ENCODE measurements around the gene FBXW11.

FBXW11 gene

GRCh38 chr5:172006321-172007174 lies at the start of gene FBXW11:
TSS of gene FBXW11 (minus strand) at chr5:172006638. CDS start at chr5:172006502, 136 bp downstream.
- H3K9me3 ChIP-seq (ENCODE audit: control insufficient read depth in 2 of 2, low read length in 2 of 2) = no peaks in the 10 kb centered on the region
- H3K9ac ChIP-seq (ENCODE audit: low read length in 2 of 2) = peak within 1 kb of the TSS; percentile 88 to 99
- peak within 1 kb of the TSS; percentile 97 for H3K27ac ChIP-seq (ENCODE audit: low read length)
- H3K36me3 ChIP-seq (ENCODE audit: control insufficient read depth in 2 of 2, insufficient read depth in 2 of 2, low read length in 2 of 2) = no peaks in the 10 kb centered on the region
- peak within 1 kb of the TSS; percentile 90 to 99 for H3K4me3 ChIP-seq (ENCODE audit: low read length in 2 of 2)
- peaks cover 25% of the 10 kb centered on the region for H3K4me1 ChIP-seq (ENCODE audit: control insufficient read depth, insufficient read depth, low read length)
- no peaks in the 10 kb centered on the region for H3K27me3 ChIP-seq (ENCODE audit: control insufficient read depth in 1 of 2, insufficient read depth in 2 of 2, low read length in 2 of 2)

- Histone ChIP-seq H3K27me3 (ENCODE audit: control insufficient read depth in 1 of 2, insufficient read depth in 2 of 2, low read length in 2 of 2) (no peaks in the 10 kb centered on the region), H3K9ac (ENCODE audit: low read length in 2 of 2) (no peak overlapping the region), H3K4me1 (ENCODE audit: control insufficient read depth, insufficient read depth, low read length) (peaks cover 15% of the 10 kb centered on the region), H3K27ac (ENCODE audit: low read length) (no peak overlapping the region), H3K36me3 (ENCODE audit: control insufficient read depth in 2 of 2, insufficient read depth in 2 of 2, low read length in 2 of 2) (peaks cover 4 to 10% of the 10 kb centered on the region in 2 donors), H3K4me3 (ENCODE audit: low read length in 2 of 2) (no peak overlapping the region), H3K9me3 (ENCODE audit: control insufficient read depth in 2 of 2, low read length in 2 of 2) (no peaks in the 10 kb centered on the region)
Measured at GRCh38 chr5:172055996-172056395, 49.6 kb upstream of the FBXW11 start.

GRCh38 chr5:172055421-172055820 lies 49.0 kb upstream of the FBXW11 start:
- Histone ChIP-seq H3K27ac (ENCODE audit: low read length) (no peak overlapping the region), H3K36me3 (ENCODE audit: control insufficient read depth in 2 of 2, insufficient read depth in 2 of 2, low read length in 2 of 2) (peaks cover 4 to 8% of the 10 kb centered on the region in 2 donors), H3K27me3 (ENCODE audit: control insufficient read depth in 1 of 2, insufficient read depth in 2 of 2, low read length in 2 of 2) (no peaks in the 10 kb centered on the region), H3K9ac (ENCODE audit: low read length in 2 of 2) (no peak overlapping the region), H3K9me3 (ENCODE audit: control insufficient read depth in 2 of 2, low read length in 2 of 2) (no peaks in the 10 kb centered on the region), H3K4me1 (ENCODE audit: control insufficient read depth, insufficient read depth, low read length) (peaks cover 15% of the 10 kb centered on the region), H3K4me3 (ENCODE audit: low read length in 2 of 2) (no peak overlapping the region)

- H3K4me1 ChIP-seq (ENCODE audit: control insufficient read depth, insufficient read depth, low read length) = peaks cover 15% of the 10 kb centered on the region
- no peak overlapping the region for H3K27ac ChIP-seq (ENCODE audit: low read length)
- peaks cover 4 to 8% of the 10 kb centered on the region in 2 donors for H3K36me3 ChIP-seq (ENCODE audit: control insufficient read depth in 2 of 2, insufficient read depth in 2 of 2, low read length in 2 of 2)
- no peaks in the 10 kb centered on the region for H3K9me3 ChIP-seq (ENCODE audit: control insufficient read depth in 2 of 2, low read length in 2 of 2)
- H3K9ac ChIP-seq (ENCODE audit: low read length in 2 of 2) = no peak overlapping the region
- no peaks in the 10 kb centered on the region for H3K27me3 ChIP-seq (ENCODE audit: control insufficient read depth in 1 of 2, insufficient read depth in 2 of 2, low read length in 2 of 2)
- H3K4me3 ChIP-seq (ENCODE audit: low read length in 2 of 2) = no peak overlapping the region
Measured at GRCh38 chr5:172054611-172055153, 48.2 kb upstream of the FBXW11 start.

- no peaks in the 10 kb centered on the region for H3K9me3 ChIP-seq (ENCODE audit: control insufficient read depth in 2 of 2, low read length in 2 of 2)
- no peaks in the 10 kb centered on the region for H3K27me3 ChIP-seq (ENCODE audit: control insufficient read depth in 1 of 2, insufficient read depth in 2 of 2, low read length in 2 of 2)
- H3K4me3 ChIP-seq (ENCODE audit: low read length in 2 of 2) = peak overlapping the region in 1 of 2 donors; percentile 8
- no peak overlapping the region for H3K9ac ChIP-seq (ENCODE audit: low read length in 2 of 2)
- peaks cover 19% of the 10 kb centered on the region for H3K4me1 ChIP-seq (ENCODE audit: control insufficient read depth, insufficient read depth, low read length)
- peaks cover 3 to 5% of the 10 kb centered on the region in 2 donors for H3K36me3 ChIP-seq (ENCODE audit: control insufficient read depth in 2 of 2, insufficient read depth in 2 of 2, low read length in 2 of 2)
- H3K27ac ChIP-seq (ENCODE audit: low read length) = peak overlapping the region; percentile 41
Measured at GRCh38 chr5:172052450-172053236, 46.2 kb upstream of the FBXW11 start.

GRCh38 chr5:172051643-172052339 lies 45.4 kb upstream of the FBXW11 start:
- peaks cover 0 to 2% of the 10 kb centered on the region in 2 donors for H3K36me3 ChIP-seq (ENCODE audit: control insufficient read depth in 2 of 2, insufficient read depth in 2 of 2, low read length in 2 of 2)
- peak overlapping the region in 1 of 2 donors; percentile 8 for H3K4me3 ChIP-seq (ENCODE audit: low read length in 2 of 2)
- H3K27me3 ChIP-seq (ENCODE audit: control insufficient read depth in 1 of 2, insufficient read depth in 2 of 2, low read length in 2 of 2) = no peaks in the 10 kb centered on the region
- no peaks in the 10 kb centered on the region for H3K9me3 ChIP-seq (ENCODE audit: control insufficient read depth in 2 of 2, low read length in 2 of 2)
- H3K9ac ChIP-seq (ENCODE audit: low read length in 2 of 2) = peak overlapping the region in 1 of 2 donors; percentile 25
- peaks cover 19% of the 10 kb centered on the region for H3K4me1 ChIP-seq (ENCODE audit: control insufficient read depth, insufficient read depth, low read length)
- peak overlapping the region; percentile 41 for H3K27ac ChIP-seq (ENCODE audit: low read length)

- no peaks in the 10 kb centered on the region for H3K27me3 ChIP-seq (ENCODE audit: control insufficient read depth in 1 of 2, insufficient read depth in 2 of 2, low read length in 2 of 2)
- no peak overlapping the region for H3K27ac ChIP-seq (ENCODE audit: low read length)
- peaks cover 19% of the 10 kb centered on the region for H3K4me1 ChIP-seq (ENCODE audit: control insufficient read depth, insufficient read depth, low read length)
- no peak overlapping the region for H3K4me3 ChIP-seq (ENCODE audit: low read length in 2 of 2)
- no peaks in the 10 kb centered on the region for H3K9me3 ChIP-seq (ENCODE audit: control insufficient read depth in 2 of 2, low read length in 2 of 2)
- H3K36me3 ChIP-seq (ENCODE audit: control insufficient read depth in 2 of 2, insufficient read depth in 2 of 2, low read length in 2 of 2) = no peaks in the 10 kb centered on the region
- no peak overlapping the region for H3K9ac ChIP-seq (ENCODE audit: low read length in 2 of 2)
Measured at GRCh38 chr5:172050080-172050479, 43.6 kb upstream of the FBXW11 start.

- Histone ChIP-seq H3K9ac (ENCODE audit: low read length in 2 of 2) (no peak overlapping the region), H3K4me3 (ENCODE audit: low read length in 2 of 2) (no peak overlapping the region), H3K27ac (ENCODE audit: low read length) (no peak overlapping the region), H3K27me3 (ENCODE audit: control insufficient read depth in 1 of 2, insufficient read depth in 2 of 2, low read length in 2 of 2) (no peaks in the 10 kb centered on the region), H3K9me3 (ENCODE audit: control insufficient read depth in 2 of 2, low read length in 2 of 2) (no peaks in the 10 kb centered on the region), H3K4me1 (ENCODE audit: control insufficient read depth, insufficient read depth, low read length) (peaks cover 19% of the 10 kb centered on the region), H3K36me3 (ENCODE audit: control insufficient read depth in 2 of 2, insufficient read depth in 2 of 2, low read length in 2 of 2) (peaks cover under 1 to 1% of the 10 kb centered on the region in 2 donors)
Measured at GRCh38 chr5:172049226-172049796, 42.9 kb upstream of the FBXW11 start.

- Histone ChIP-seq H3K9me3 (ENCODE audit: control insufficient read depth in 2 of 2, low read length in 2 of 2) (no peaks in the 10 kb centered on the region), H3K36me3 (ENCODE audit: control insufficient read depth in 2 of 2, insufficient read depth in 2 of 2, low read length in 2 of 2) (peaks cover 5 to 7% of the 10 kb centered on the region in 2 donors), H3K4me3 (ENCODE audit: low read length in 2 of 2) (no peak overlapping the region), H3K4me1 (ENCODE audit: control insufficient read depth, insufficient read depth, low read length) (peaks cover 19% of the 10 kb centered on the region), H3K9ac (ENCODE audit: low read length in 2 of 2) (no peak overlapping the region), H3K27me3 (ENCODE audit: control insufficient read depth in 1 of 2, insufficient read depth in 2 of 2, low read length in 2 of 2) (no peaks in the 10 kb centered on the region), H3K27ac (ENCODE audit: low read length) (no peak overlapping the region)
Measured at GRCh38 chr5:172048539-172049101, 42.2 kb upstream of the FBXW11 start.

- no peaks in the 10 kb centered on the region for H3K27me3 ChIP-seq (ENCODE audit: control insufficient read depth in 1 of 2, insufficient read depth in 2 of 2, low read length in 2 of 2)
- H3K9ac ChIP-seq (ENCODE audit: low read length in 2 of 2) = no peak overlapping the region
- H3K4me3 ChIP-seq (ENCODE audit: low read length in 2 of 2) = no peak overlapping the region
- no peaks in the 10 kb centered on the region for H3K9me3 ChIP-seq (ENCODE audit: control insufficient read depth in 2 of 2, low read length in 2 of 2)
- peaks cover 19% of the 10 kb centered on the region for H3K4me1 ChIP-seq (ENCODE audit: control insufficient read depth, insufficient read depth, low read length)
- H3K36me3 ChIP-seq (ENCODE audit: control insufficient read depth in 2 of 2, insufficient read depth in 2 of 2, low read length in 2 of 2) = peaks cover 5 to 7% of the 10 kb centered on the region in 2 donors
- H3K27ac ChIP-seq (ENCODE audit: low read length) = no peak overlapping the region
Measured at GRCh38 chr5:172048170-172048422, 41.7 kb upstream of the FBXW11 start.

Data from stomach smooth muscle (tissue), 2 donors.